HG03469 (cell line): ENCODE data around the gene PPP2R2D.
"Not testable (repeated sequence)": the region's sequence is repeated elsewhere in the genome, so short reads cannot be mapped to it uniquely, and the experiment has no call there.

Source experiments
- ATAC-seq: cut with Tn5 transposase; IDR thresholded peaks from one replicate; pipeline ENCODE4 v1.9.1; 2021; ENCODE audit warnings: mild to moderate bottlenecking, moderate library complexity, moderate number of reproducible peaks; ENCODE audit not compliant: unreplicated experiment

Gene PPP2R2D

DNA sequence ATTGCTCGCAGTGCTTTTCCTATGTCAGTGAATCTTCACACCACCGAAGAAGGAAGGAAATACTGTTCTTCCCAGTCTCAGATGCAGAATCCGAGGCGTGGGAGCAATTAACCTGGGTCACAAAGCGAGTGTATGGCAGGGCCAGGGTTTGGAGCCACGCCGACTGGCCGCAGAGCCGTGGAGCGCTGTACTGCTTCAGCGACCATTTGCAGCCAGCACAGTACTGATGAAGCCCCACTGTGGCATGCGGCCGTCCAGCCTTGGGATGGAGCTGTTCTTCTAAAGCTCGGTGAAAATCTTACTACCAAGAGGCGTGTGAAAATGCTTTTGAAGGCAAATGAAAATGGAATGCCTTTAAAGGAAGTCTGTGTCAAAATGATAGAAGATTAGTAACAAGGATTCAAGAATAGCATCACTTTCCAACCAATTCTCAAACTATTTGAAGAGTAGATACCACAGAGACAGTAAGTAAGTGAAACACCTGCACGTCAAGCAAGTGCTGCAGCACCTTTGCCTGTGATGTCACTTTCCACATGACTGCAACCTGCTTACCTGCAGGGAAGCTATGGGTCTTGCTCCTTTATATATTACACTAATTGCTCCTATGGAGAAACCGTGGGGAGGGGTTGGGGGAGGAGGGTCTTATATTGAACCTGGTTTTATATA lies 4.9 kb downstream of the PPP2R2D start:
- ATAC-seq = no peak

DNA sequence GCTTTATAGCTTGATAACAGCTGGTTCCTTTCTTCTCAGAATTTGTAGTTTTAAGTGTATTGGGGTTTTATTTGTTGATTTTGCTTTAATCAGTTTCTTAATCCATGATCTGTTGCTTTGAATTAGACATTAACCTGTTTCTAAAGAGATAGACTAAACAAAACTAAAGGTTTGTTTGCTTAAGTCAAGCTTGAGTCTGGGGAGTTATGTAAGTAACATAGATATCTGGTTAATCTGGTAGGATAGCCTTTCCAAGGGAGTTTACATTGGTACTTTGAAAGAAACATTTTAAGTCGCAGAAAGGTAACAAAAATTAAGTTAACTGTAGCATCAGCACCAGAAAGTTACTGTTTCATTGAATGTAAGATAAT lies 5.4 kb downstream of the PPP2R2D start:
- no peak for ATAC-seq

DNA sequence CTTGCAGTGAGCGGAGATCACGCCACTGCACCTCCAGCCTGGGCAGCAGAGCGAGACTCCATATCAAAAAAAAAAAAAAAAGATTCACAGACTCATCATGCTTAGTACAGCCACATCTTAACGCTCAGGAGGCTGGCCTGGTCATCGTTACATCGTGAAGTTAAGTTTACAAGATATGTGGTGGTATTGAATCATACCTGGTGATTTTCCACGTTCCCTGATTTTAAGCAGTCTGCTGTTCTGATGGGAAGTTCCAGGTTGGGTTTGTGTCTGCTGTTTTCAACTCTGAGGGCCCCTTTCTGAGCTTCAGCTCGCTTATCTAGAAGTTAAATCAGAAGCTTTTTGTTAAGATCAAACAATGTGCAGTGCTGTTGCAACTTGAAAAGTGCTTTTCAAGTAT lies 6.9 kb downstream of the PPP2R2D start:
- no peak for ATAC-seq

DNA sequence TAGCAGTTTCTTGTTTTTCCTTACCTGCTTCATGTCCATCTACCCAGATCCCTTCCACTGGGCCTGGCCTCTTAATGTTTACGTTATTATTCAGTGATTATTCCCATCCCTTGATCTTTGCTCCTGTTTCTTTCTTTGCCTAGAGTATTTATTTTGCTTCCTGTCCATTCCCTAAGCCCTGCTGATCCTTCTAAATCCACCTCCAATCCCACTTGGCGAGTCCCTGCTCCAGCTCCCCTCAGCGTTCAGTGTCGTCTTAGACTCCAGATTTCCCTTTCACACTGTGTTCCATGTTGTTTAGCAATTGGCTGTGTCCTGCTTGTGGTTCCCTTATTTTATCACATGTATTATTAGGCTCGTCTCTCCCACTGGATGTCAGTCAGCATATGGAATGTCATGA lies 7.3 kb downstream of the PPP2R2D start:
- ATAC-seq = no peak

DNA sequence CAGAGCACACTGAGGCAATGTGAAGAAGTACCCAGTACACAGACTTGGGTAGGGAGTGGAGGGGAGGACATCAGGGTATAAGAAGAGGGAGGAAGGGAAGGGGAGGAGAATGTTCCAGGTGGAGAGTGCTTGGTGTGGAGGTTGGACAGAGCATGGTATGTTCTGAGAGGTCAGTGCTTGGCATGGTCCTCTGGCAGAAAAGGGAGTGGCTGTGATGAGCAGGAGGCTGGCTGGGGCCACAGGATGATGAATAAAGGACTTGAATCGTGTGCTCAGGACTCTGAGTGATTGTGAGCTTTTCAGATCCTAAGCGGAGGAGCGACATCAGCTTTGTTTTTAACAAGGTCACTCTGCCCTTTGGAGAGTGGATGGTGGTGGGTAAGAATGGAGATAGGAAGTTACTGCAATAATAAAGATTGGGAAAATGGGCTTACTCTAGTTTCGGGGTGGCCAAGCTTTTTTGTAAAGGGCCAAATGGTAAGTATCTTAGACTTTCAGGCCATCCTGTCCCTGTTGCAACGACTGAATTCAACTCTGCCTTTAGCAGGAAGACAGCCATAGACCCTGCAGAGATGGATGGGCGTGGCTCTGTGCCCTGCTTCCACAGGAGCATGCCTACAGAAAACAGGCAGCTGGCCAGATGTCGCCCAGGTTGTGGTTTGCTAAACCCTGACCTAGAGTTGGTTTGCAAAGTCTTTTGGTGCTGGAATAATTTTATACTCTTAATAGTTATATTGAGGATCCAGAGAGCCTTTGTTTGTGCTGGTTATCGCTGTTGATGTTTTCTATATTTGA lies 8.4 kb downstream of the PPP2R2D start:
- no peak for ATAC-seq

DNA sequence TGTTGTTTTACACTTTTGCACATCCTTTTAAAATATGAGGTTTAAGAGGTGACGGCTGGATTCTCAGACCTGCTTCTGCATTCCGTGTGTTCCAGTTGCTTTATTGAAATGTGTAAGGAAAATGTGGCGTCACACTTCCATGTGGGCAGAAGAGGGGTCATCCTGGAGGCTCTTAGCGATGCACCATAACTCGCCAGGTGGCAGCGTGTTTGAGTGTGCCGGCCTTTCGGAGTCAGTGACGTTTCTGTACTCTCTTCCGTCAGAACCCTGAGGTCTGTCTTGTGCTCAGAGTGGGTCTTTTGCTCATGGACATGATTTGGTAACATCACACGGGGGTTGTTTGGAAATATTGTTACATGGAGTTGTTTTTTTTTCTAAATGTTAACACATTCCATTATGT lies 9.1 kb downstream of the PPP2R2D start:
- no peak for ATAC-seq

DNA sequence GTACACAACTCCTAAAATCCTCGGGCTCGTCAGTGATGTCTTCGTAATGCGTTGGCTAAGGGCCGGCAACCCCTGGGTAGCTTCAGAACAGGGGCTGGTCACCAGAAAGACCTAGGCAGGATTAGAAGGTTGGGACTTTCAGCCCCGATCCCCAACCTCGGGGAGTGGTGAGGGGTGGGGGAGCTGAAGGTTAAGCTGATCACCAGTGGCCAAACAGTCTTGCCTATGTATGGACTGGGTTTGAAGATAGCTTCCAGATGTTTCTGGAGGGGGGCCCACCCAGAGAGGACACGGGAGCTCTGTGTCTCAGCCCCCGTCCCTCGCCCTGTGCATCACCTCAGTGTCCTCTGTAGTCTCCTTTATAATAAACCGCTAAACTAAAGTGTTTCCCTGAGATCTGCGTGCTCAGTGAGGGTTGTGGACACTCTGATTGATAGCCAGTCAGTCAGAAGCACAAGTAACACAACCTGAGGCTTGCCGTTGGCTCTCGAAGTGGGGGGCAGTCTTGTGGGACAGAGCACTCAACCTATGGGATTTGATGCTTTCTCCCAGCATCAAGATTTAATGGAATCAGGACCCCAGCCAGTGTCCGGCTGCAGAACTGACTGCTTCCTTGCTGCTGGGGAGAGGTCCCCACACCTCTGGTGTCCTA lies 10.0 kb downstream of the PPP2R2D start:
- ATAC-seq = no peak

DNA sequence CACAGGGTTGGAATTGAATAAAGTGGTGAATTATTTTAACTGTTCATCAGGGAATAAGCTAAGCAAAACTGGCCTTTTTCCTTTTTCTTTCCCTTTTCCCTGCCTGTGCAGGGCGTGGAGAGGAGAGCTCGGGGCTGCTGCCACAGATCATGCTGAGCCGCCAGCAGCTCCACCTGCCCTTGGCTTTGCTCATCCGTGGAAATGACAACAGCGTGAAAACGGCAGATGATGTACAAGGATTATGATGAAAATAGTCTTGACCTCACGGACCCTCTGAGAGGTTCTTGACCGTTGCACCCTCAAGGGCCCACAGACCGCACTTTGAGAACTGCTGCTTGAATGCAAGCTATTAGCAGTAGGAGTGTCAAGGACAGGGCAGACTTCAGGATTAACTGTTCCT lies 10.6 kb downstream of the PPP2R2D start:
- no peak for ATAC-seq

DNA sequence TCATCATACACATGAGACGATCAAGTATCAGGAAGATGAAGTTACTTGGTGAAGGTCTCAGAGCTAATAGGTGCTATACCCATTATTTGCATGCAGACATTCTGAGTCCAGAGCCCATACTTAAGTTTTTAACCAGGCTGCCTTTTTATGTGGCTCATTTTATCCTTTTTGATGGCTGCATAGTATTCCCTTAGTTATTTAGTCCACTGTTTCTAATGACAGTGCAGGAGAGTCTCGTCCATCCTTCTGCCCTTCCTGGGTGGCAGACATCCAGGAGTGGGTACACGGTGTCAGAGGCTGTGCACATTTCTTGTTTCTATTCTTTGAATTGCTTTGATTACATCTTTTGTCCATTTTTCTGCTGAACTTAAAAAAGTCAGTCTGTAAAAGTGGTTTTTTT lies 11.8 kb downstream of the PPP2R2D start:
- no peak for ATAC-seq

DNA sequence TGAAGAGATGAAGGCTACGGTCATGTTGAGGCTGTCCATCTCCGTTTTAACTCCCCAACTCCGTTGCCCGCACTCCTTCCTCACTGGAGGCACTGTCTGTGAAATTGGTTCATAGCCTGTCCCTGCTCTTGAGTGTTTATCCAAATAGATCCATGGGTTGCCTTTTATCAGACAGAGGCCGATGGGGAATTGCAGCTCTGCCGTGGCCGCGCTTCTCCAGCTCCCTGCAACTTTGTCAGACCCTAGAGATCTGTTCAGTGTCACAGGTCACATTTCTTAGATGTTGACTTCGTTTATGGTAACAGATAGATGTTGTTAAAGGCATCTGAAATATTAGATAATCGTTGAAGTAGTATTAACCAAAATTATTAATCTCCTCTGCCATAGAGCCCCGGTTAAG lies 14.7 kb downstream of the PPP2R2D start:
- ATAC-seq = no peak

DNA sequence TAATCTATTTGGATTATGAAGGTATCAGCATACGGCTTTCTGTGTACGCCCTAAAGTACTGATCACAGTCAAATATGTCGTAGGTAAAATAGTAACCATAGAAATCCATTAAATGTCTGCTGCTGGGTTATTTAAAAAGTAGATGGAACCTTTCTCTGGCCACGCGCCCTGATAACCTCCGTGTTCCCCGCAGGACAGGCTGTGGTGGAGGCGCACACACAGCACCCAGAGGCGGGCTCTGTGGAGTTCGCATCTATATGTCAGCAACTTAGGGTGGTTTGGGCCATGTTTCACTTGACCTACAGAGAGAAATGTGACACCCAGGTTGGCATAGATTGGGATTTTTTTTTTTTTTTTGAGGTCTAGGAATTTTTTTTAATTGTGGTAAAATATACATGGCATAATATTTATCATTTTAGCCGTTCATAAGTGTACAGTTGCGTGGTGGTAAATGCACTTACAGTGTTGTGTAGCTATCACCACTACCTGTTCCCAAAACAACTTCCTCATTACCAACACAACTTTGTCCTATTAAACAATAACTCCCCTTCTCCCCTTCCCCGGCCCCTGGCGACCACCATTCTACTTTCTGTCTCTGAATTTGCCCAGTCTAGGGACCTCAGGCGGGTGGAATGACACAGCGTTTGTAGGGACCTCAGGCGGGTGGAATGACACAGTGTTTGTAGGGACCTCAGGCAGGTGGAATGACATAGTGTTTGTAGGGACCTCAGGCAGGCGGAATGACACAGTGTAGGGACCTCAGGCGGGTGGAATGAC lies 15.4 kb downstream of the PPP2R2D start:
- ATAC-seq = no peak

DNA sequence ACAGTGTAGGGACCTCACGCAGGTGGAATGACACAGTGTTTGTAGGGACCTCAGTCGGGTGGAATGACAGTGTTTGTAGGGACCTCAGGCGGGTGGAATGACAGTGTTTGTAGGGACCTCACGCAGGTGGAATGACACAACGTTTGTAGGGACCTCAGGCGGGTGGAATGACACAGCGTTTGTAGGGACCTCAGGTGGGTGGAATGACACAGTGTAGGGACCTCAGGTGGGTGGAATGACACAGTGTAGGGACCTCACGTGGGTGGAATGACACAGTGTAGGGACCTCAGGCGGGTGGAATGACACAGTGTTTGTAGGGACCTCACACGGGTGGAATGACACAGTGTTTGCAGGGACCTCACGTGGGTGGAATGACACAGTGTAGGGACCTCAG lies 16.0 kb downstream of the PPP2R2D start:
- not testable (repeated sequence) for ATAC-seq

DNA sequence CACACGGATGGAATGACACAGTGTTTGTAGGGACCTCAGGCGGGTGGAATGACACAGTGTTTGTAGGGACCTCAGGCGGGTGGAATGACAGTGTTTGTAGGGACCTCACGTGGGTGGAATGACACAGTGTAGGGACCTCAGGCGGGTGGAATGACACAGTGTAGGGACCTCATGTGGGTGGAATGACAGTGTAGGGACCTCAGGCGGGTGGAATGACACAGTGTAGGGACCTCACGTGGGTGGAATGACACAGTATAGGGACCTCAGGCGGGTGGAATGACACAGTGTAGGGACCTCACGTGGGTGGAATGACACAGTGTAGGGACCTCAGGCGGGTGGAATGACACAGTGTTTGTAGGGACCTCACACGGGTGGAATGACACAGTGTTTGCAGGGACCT lies 16.7 kb downstream of the PPP2R2D start:
- ATAC-seq = not testable (repeated sequence)

DNA sequence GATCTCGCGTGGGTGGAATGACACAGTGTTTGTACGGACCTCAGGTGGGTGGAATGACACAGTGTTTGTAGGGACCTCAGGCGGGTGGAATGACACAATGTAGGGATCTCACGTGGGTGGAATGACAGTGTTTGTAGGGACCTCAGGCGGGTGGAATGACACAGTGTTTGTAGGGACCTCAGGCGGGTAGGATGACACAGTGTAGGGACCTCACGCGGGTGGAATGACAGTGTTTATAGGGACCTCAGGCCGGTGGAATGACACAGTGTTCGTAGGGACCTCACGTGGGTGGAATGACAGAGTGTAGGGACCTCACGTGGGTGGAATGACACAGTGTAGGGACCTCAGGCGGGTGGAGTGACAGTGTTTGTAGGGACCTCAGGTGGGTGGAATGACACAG lies 18.7 kb downstream of the PPP2R2D start:
- not testable (repeated sequence) for ATAC-seq

DNA sequence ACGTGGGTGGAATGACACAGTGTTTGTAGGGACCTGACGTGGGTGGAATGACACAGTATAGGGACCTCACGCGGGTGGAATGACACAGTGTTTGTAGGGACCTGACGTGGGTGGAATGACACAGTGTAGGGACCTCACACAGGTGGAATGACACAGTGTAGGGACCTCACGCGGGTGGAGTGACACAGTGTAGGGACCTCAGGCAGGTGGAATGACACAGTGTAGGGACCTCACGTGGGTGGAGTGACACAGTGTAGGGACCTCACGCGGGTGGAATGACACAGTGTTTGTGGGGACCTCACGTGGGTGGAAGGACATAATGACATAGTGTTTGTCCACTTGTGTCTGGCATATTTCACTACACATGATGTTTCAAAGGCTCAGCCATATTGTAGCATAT lies 19.3 kb downstream of the PPP2R2D start:
- ATAC-seq = no peak

DNA sequence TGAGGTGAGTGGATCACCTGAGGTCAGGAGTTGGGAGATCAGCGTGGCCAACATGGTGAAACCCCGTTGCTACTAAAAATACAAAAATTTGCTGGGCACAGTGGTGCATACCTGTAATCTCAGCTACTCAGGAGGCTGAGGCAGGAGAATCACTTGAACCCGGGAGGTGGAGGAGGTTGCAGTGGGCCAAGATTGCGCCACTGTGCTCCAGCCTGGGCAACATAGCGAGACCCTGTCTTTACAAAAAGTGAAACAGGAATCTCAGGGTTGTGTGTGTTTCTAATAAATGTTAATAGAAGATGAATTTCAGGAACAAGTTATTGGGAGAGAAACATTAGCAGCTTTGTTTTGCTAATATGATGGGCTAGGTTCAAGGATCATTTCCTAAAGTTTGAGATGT lies 19.9 kb downstream of the PPP2R2D start:
- no peak for ATAC-seq

DNA sequence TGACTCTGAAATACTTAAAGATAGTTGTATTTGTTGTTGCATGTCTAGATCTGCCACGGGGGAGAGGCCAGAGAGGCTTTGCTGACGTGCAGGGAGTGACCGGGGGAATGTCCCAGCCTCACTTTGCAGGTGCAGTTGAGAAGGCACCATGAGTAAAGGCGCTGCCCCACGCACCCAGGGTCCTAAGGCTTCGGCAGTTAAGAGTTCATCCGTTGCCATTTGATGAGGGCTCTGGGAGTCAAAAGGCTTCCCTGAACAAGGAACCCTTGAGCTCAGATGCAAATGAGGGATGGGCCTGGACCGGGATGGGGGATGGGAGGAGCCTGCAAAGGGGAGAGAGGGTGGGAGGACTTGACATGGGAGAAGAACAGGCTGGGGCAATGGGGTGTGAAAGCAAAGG lies 20.4 kb downstream of the PPP2R2D start:
- ATAC-seq = no peak

DNA sequence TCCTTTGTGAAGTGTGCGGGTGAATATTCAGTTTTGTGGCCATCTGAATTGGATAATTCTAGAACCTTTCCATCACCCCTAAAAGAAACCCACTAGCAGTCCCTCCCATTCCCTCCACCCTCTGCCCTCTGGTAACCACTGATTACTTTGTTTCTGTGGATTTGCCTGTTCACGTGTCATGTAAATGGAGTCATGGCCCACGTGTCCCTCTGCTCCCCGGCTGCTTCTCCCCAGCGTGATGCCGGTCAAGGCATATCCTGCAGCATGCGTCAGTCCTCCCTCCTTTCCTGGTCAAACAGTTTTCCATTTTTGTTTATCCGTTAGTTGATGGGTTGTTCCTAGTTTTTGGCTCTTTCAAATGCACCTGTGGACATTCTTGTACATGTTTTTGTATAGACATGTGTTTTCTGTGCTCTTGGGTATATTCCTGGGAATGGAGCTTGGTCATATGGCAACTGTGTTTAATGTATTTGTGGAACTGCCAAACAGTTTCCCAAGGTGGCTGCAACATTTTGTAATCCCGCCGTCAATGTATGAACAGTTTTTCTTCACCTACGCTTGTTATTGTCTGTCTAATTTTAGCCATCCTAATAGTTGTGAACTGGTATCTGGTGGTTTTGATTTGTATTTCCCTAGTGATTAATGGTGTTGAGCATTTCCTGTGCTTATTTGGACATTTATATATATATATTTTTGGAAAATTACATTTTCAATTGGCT lies 22.4 kb downstream of the PPP2R2D start:
- ATAC-seq = no peak

DNA sequence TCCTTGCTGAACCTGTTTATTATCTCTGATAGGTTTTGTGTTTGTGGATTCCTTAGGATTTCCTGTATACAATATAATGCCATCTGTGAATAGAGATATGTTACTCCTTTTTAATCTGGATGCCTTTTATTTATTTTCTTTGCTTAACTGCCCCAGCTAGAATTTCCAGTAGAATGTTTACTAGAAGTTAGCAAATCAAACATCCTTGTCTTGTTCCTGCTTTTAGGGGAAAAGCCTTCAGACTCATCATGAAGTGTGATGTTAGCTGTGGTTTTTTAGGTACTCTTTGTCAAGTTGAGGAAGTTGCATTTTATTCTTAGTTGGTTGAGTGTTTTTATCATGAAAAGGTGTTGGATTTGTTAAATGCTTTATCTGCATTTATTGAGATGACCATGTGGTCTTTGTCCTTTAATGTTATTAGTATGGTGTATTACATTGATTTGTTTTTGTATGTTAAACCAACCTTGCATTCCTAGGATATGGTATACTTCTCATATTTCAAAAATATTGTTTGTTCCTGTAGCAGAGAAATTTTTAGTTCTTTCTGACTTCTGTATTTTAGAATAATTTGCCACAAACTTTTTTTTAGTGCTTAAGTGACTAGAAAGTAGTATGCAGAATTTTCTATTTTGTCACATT lies 24.3 kb downstream of the PPP2R2D start:
- ATAC-seq = no peak

DNA sequence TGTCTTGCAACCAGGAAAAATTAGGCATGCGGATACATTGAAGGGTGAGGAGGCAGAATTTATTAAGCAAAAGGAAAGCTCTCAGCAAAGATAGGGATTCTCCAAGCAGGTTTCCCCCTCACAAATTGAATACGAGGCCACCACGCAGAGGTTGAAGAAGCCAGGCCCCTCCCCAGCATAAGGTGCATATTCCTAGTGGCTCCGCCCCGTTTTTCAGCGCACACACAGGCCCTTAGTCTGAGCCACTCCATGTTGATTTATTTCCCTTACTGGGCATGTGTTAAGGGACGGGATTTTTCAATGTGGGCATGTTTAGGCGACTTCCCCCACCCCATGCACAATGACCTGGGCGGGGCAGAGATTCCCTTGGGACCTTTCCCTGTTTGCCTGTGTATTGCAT lies 24.9 kb downstream of the PPP2R2D start:
- no peak for ATAC-seq
